T-helper 9 cell (primary cell): ENCODE measurements around the gene LRP1.

Experiments
- DNase-seq: peaks from one replicate; pipeline ENCODE4 v3.0.0-alpha.2; 2020

The LRP1 gene

DNA sequence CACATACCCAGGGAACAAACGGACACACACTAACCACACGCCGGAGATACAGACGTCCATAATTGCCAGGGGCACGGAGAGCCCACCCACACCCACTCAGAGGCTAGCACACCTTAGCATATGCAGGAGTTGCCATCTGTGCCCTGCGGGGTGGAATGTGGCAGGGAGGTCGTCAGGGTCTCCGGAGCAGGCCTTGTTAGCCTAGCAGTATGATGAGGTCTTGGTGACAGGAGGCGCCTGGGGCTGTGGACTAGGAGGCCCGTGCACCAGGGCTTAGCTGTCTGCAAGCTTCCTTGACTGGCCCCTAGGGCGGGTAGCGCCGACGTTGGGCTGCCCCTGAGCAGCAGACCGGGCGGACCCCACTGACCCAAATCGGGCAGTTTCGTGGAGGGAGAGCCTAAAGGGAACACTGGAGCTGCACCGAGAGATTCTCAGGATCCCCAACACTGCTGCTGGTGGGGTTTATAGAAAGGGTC, 112.7 kb downstream of the LRP1 start:
- DNase-seq = no peak

DNA sequence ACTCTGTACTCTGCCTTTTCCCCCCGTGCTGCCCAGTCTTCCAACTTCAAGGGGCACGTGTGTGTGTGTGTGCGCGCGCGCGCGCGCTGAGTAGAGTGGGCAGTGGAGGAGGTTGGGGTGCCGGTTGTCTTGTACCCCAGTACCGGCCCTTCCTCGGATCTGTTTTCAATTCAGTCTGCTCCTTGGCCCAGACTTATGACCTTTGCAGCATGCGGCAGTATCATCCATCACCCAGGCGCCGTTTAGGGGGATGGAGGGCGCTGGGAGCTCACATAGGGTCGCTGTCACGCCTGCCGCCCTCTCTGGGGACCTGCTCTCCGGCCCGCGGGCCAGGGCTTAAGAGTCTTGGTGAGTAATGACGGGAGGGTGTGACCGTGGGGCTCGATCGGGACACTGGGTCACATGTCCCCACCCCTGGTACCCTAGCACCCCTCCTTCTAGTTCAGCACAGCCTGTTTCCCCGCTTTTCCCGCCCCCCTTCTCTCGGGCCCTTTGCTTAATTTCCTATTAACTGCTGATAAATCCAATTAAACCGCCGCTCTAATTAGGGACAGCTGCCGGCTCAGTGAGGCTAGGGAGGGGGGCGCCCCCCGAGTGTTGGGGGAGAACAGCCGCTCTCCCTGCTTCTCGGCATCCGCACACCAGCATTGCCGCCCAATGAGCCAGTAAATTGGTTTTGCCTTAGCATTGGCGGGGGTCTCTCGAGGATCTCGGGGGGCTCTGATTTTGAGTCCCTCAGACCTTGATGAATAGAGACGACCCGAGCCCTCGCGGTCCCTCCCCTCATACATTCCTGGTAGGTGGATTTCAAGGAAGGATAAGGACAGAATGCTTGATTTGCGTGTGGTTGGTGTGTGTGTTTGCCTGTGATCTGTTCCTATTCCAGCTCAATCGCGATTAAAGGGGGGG, 113.4 kb downstream of the LRP1 start:
- no peak for DNase-seq

DNA sequence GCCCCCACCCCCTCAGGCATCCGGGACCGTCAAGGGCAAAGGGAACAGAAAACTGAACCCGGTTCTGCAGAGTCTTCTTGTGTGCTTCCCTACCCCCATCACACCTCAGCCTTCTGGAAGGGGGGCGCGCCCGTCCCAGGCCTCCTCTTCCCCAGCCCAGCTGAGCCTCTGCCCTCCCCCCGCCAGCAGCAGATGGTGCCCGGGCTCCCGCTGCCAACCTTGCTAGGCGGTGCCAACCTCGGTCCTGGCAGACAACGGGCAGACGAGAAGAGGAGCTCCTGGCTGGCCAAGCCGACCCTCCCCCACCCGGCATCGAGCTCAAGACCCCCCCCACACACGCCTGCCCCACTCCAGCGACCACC, 114.0 kb downstream of the LRP1 start:
- DNase-seq = no peak

DNA sequence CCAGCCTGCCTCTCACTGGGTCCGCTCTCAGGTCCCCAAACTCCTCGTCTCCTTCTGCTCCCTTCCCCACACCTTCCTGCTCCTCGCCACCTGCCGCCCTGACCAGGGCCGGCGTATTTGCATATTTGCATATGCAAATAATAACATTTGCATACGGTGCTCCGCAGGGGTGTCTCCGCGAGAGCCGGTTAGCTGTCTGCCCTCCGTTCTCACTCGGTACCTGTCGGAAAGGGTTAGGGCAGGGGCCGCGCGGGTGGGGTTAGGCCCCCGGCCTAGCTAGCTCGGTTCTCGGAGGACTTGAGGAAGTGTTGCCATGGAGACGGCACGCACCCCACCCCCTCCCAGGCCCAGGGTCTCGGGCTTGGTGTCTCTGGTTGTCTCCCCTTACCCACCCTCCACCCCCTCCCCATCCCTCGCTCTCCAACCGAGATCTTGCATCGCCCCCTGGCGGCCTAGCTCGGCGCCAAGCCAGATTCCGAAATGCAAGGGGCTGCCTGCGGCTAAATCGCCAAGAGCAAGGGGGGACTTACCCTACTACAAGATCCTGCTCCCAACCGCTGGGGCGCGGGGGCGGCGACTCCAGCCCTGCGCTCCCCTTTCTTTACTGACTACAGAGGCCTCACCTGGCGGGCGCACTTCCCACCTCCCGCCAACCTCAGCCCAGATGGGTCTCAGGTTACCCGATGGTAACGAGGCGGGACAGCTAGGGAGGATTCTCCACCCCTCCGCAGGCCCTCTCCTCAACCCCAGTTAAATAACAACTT, 114.6 kb downstream of the LRP1 start:
- peak; percentile 61 for DNase-seq

DNA sequence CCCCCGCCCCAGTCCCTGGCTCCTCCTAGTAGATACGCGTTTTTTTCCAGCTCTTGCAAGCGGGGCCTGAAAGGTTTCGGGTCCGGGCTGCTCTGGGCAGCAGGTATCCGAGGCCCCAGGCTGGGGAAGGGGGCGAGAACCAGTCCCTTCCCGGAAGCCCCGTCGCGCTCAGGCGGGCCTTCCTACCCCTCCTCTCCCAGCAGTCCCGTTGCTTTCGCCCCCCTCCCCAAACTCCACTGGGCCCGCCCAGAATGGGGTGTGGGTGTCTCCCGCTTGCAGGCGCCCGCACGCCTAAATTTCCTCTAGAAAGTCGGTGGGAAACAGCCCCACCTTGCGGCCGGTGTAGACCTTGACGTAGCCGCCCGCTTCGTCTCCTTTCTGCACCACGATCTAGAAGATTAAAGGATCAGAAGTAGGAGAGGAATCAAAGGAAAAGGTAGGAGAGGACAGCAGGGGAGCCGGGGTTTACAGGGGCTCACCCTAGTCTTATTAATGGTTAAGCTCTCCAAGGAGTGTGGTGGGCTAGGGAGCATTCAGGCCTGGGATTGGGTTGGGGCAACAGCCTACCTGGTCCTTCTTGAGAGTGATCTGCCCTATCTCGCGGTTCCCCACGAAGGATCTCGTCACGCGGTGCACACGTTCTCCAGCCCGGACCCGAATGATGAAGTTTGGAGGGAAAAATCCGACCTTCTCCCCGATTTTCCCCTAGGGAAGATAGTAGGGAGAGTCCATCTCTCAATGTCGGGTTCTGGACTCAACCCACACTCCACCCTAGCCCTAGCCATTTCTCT, 115.4 kb downstream of the LRP1 start:
- DNase-seq = peak; percentile 83

DNA sequence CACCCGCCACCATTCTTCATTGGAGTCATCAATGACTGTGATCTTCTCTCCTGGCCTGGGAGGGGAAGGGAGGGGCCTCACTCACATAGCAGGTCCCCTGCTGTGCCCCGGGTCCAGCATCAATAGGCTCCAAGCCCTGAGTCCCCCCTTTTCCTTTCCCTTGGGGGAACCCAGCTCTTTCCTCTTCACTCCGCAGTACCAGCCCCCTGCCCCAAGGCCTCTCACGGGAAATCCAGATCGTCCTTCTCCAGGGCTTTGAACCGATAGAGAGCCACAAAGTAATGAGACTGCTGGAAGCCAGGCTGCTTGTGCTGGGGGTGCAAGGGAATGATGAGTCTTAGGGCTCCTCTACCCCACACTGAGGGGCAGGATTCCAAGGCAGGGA, 116.0 kb downstream of the LRP1 start:
- no peak for DNase-seq

DNA sequence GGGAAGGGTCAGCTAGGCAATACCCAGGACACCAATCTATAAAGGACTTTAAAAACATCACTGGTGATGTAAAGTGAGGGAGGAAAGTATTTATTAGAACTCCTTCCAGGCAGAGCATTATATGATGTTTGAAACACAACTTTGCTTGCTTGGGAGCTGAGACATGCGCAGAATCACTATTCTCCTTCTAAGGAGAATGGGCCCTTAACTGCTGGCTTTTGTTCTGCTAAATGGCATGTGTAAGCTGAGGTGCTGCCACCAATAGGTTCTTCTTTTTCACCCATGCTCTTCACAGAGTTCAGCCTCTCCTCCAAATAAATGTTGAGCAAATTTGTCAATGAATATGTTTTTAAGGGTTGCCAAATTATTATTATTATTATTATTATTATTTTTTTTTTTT, 118.8 kb downstream of the LRP1 start:
- no peak for DNase-seq

DNA sequence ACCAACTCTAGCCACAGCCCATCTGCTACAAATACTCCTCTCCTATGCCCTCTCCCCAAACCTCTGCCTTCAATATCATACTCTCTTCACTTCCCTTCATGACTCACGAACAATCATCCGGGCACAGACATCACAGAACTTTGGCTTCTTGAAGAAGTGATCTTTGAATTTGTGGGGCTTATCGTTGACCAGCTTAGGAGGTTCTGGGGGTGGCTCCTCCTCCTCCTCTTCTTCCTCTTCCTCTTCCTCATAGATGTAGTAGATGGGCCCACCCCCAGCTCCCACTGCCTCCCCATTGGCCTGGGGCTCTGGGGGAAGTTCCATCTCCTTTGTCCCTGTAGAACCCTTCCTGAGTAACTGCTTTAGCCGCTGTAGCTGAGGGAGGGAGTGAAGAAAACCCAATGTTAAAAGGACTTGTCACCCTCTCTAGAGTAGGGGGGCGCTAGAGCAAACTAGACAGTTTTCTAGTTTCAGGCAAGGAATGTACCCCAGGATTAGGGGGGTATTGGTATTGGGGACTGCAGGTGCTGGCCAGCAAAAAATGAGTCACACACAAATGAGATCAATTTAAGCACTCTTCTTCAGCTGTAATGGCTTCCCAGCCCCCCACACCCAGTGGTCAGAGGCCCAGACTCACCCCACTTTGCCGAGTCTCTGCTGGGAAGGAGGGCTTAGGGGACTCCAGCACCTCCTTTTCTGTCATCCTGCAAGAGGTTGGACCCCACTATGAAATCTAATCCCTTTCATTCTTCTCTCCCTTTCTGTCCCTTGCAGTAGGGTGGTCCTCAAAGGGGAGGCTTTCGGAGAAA, 120.9 kb downstream of the LRP1 start:
- no peak for DNase-seq

DNA sequence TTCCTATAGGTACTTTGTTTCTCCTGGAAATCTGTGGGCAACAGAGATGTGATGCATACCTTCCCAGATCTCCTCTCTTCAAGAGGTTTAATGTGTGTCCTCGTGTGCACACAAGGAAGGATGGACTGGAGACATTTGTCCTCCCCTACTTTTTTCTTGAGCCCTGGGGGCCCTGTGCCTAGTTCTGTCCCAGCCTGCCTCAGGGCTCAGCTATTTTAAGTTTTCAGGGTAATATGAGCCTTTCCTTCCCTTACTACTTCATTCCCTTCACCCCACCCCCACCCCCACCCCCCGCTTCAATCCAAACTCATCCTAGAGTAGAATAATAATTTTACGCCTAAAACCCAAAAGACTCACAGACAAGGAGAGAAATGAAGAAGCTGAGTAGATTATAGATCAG, 122.3 kb downstream of the LRP1 start:
- DNase-seq = no peak

DNA sequence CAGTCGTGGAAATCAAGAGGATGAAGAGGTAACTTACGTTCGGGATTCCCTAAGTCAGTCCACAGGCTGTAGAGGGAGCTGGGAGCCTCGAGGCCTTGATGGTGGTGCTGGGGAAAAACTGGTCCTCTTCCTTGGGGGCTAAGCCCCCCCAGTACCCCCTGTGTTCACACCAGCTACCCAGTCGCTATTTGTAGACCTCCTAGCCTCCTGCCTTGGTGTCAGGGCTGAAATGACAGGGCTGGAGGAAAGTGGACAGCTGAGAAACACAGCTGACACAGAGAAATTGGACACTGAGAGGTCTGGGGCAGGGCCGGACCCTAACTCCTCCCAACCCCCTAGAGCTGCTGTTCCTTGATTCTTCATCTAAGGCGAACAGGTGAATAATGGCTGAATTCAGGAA, 122.7 kb downstream of the LRP1 start, which contains the start of gene STAC3:
Gene STAC3, minus strand, starts transcription at position 232 of the 400 bp plus-strand sequence. CDS start 1,551 bp downstream, outside the sequence.
- DNase-seq = no peak

DNA sequence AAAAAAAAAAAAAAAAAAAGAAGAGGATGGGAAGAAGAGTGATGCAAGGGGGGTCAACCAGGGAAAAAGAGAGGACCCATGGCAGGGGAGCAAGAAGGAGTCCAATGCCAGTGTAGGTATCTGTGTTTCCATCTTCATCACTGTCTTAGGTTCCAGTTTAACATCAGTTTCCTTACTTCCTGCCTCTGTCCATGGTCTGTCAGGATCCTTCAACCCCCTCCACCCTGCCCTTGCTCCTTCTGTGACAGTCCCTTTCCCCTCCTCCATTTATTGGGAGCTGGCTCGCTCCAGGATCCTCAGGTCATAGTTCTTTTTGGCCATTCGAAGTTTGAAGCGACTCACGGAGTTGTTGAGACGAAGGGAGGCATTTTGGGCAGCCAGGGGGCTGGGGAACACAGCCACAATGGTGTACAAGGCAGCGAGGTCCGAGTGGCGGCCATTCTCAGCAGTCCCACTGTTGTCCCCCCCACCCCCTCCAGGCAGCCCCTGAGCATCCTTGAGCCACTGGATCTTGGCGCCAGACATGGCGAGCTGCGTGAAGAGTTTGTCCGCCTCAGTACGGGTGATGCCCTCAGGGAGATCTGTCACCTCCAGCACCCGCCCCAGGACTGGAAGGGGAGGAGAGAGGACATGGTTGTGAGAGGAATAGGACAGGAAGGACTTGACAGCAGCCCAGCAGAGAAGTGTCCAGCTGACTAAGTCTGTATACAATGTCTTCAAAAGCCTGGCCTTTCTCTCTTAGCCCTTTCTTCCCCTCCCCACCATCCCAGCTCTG, 126.4 kb downstream of the LRP1 start:
- DNase-seq = no peak

DNA sequence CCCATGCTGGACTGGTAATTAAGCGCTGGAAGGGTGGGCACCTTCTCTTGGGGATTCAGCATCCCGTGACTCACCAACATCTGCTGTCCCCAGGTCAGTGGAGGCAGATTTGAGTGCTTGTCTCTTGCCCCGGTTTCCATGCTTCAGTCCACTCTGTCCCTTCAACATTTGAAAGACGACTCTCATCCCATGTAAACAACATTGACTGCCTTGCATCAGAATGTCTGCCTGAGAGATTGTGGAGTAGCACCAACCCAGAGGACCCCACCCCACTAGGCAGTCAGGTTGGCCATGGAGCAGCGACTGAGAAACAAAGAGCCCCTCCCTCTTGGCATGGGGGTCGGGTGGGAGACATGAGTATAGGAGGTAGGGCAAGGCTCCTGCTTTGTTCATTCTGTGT, 127.6 kb downstream of the LRP1 start:
- DNase-seq = no peak

DNA sequence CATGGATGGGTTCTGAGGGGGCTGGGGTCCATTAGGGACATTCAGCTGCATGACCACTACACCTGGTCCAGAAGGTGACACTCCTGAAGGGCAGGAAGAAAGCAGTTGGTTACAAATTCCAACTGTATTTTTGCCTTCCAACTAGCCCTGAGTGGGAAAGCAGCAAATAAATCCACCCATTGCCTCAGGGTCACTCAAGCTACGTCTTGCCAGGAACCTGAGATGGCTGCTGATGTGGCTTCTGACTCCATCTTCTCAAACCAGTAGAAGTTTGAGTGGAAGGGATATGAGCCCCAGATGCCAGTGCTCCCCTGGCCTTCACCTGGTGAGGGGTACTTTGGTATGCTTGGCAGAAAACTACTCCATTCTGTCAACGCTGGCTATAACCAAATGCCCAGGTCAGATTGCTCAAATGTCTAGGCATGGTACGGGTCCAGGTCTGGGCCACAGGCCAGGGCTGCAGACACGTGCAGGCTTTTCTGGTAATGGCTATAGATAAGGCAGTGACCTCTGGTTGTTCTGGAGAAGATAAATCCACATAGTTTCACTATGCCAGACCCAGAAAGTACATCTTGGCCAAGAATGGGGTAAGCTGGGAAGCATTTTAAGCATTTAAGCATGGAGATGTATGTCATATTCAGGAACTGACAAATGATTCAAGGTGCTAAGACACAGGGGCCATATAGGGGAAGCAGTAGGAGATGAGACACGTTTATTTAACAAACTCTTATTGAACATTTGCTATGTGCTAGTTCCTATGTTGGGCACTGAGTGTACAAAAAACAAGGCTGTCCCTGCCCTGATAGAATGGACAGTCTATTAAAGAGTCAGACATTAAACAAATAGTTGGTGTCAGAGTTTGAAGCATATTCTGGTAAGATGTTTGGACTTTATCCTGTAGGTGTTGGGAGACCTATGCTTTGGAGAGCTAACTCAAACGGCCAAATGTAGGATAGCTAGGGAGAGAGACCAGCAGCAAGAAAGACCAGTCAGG, 131.0 kb downstream of the LRP1 start:
- no peak for DNase-seq

DNA sequence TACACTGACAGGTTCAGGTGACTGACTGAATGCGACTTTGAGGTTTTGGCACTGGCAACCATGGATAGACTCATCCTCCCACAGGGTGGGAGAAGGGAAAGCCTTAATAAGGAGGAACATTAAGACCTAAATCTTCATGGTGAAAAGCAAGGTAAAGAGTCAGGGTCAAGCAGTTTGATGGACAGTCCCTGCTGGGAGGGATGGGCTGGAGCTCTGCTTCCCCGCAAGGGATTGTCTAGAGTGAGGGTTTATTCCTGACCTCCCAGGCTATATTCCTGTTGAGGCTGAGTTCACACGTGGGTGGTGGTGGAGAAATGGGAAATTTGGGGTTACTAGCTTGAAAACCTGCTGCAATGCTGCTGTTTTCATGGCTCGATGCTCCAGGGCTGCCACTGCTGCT, 132.1 kb downstream of the LRP1 start:
- DNase-seq = no peak

DNA sequence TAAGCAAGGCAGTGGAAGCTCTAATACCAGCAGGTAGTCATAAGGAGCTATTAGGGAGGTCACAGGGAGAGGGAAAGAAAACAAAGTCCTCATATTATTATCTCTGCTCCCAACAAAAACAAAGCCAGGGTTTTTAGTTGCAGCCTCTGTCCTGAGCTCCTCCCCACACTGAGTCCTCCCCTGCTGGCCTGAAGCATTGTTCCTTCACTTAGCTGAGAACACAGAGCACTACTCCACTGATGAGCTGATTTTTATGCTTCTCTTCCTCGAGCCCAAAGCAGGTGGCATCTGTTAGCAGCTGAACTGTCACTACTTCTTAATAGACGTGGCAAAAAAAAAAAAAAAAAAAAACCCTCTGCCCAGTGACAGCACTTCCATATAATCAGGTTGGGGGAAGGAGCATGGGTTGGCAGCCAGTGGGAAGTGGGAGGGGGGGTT, 133.2 kb downstream of the LRP1 start:
- DNase-seq = no peak

DNA sequence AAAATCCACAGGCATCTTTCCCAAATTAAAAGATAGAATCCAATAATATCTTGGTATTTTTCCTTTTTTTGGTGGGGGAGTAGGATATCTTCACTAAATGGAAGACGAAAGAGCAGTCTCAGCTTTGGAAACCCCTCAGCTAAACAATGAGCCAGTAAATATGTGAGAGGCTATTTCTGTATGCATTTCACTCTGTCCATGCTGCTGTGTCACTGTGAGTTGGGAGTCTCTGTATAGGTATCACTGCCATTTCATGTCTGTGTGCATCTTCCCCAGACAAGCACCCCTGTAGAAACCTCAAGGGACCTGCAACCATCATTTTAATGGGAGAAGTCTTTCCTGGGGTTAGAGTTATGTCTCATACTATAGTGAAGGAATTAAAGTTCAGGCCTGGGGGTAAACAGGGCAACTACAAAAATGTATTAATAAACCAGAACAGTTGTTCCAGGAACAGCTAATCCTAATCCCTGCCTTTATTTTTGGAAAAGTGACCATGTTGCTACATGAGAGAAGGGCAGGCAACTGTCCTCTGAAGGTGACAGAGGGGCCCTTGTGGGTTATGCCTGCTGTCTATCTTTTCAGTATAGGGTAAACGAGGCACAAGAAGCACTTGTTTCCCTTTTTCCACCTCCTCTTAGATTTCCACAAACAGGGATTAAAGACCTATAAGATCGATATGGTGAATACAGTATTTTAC, 134.0 kb downstream of the LRP1 start:
- DNase-seq = no peak
